ENCODE measurements around the gene LSAMP. TPM values are rescaled to one million over a fixed set of nuclear protein-coding genes. Genes with fewer than 3 reads are reported as not detected.

LSAMP gene
- polyA plus RNA-seq, 3 donors: not detected

- H3K27ac Mint-ChIP-seq: no peak overlapping the region
- H3K79me2 ChIP-seq (ENCODE audit: insufficient read depth, low read length): no peaks in the 10 kb centered on the region
- H4K20me1 ChIP-seq (ENCODE audit: insufficient read depth, low read length): no peaks in the 10 kb centered on the region
- no peak overlapping the region for H3K4me3 Mint-ChIP-seq
- no peaks in the 10 kb centered on the region for H3K36me3 ChIP-seq (replicated peaks in 1 of 2; ENCODE audit: control insufficient read depth in 1 of 2, insufficient read depth in 2 of 2, low read length in 2 of 2)
- H3K27me3 Mint-ChIP-seq (ENCODE audit: low read depth in 3 of 3): peaks cover 0 to 2% (median 2%) of the 10 kb centered on the region in 3 donors
- H3K36me3 Mint-ChIP-seq: no peaks in the 10 kb centered on the region
- no peak overlapping the region for H3K4me3 ChIP-seq (replicated peaks in 1 of 3; ENCODE audit: low read depth in 2 of 3, low read length in 3 of 3)
- intact Hi-C loops (cut with micrococcal nuclease): no loop called here
- H3K9ac ChIP-seq (ENCODE audit: insufficient read depth, low read length, poor library complexity, severe bottlenecking): no peak overlapping the region
- no peaks in the 10 kb centered on the region for H3K4me1 ChIP-seq (ENCODE audit: control insufficient read depth in 1 of 2, insufficient read depth in 2 of 2, low read length in 2 of 2)
- no peak for DNase-seq
- no peak overlapping the region for H2AFZ ChIP-seq (ENCODE audit: insufficient read depth, low read depth, low read length, poor library complexity, severe bottlenecking)
- no peak for TF ChIP-seq CTCF (IDR thresholded peaks at IDR 0.05)
- no peaks in the 10 kb centered on the region for H3K9me3 ChIP-seq (replicated peaks in 1 of 2; ENCODE audit: control insufficient read depth in 1 of 2, insufficient read depth in 1 of 2, low read length in 2 of 2)
- no peak overlapping the region for H3K4me2 ChIP-seq (replicated peaks; ENCODE audit: extremely low read depth, low read length, poor library complexity, severe bottlenecking)
- no peak overlapping the region for H3K27ac ChIP-seq (ENCODE audit: low read depth in 1 of 2, low read length in 2 of 2)
- H3K9me3 Mint-ChIP-seq: peaks cover 0 to 1% (median 0%) of the 10 kb centered on the region in 7 donors
- no peaks in the 10 kb centered on the region for H3K4me1 Mint-ChIP-seq
- no peaks in the 10 kb centered on the region for H3K27me3 ChIP-seq (ENCODE audit: control insufficient read depth in 2 of 2, insufficient read depth in 2 of 2, low read length in 2 of 2)
These were observed 523.6 kb downstream of the LSAMP start for GRCh38 chr3:115921711-115922110.

- H3K36me3 Mint-ChIP-seq: no peaks in the 10 kb centered on the region
These were observed 526.4 kb downstream of the LSAMP start for GRCh38 chr3:115918900-115919299.

More at GRCh38 chr3:115918900-115919299, 526.4 kb downstream of the LSAMP start:
- H3K27ac Mint-ChIP-seq: no peak overlapping the region
- no peak for DNase-seq
- no peaks in the 10 kb centered on the region for H3K36me3 ChIP-seq (replicated peaks in 1 of 2; ENCODE audit: control insufficient read depth in 1 of 2, insufficient read depth in 2 of 2, low read length in 2 of 2)
- no peaks in the 10 kb centered on the region for H3K9me3 ChIP-seq (replicated peaks in 1 of 2; ENCODE audit: control insufficient read depth in 1 of 2, insufficient read depth in 1 of 2, low read length in 2 of 2)
- H2AFZ ChIP-seq (ENCODE audit: insufficient read depth, low read depth, low read length, poor library complexity, severe bottlenecking): no peak overlapping the region
- no peak for TF ChIP-seq CTCF (IDR thresholded peaks at IDR 0.05)
- no peaks in the 10 kb centered on the region for H3K27me3 Mint-ChIP-seq (ENCODE audit: low read depth in 3 of 3)
- no peak overlapping the region for H3K9ac ChIP-seq (ENCODE audit: insufficient read depth, low read length, poor library complexity, severe bottlenecking)
- H3K4me1 Mint-ChIP-seq: no peaks in the 10 kb centered on the region
- no peak overlapping the region for H3K4me3 ChIP-seq (replicated peaks in 1 of 3; ENCODE audit: low read depth in 2 of 3, low read length in 3 of 3)
- H3K9me3 Mint-ChIP-seq: peaks cover 0 to 1% (median 0%) of the 10 kb centered on the region in 7 donors
- intact Hi-C loops (cut with micrococcal nuclease): no loop called here
- no peaks in the 10 kb centered on the region for H3K4me1 ChIP-seq (ENCODE audit: control insufficient read depth in 1 of 2, insufficient read depth in 2 of 2, low read length in 2 of 2)
- H3K79me2 ChIP-seq (ENCODE audit: insufficient read depth, low read length): no peaks in the 10 kb centered on the region
- no CpG with 5 or more reads among the region's 2 CpGs for WGBS (ENCODE audit: insufficient coverage)
- no peak overlapping the region for H3K4me3 Mint-ChIP-seq
- H3K27me3 ChIP-seq (ENCODE audit: control insufficient read depth in 2 of 2, insufficient read depth in 2 of 2, low read length in 2 of 2): no peaks in the 10 kb centered on the region
- H3K4me2 ChIP-seq (replicated peaks; ENCODE audit: extremely low read depth, low read length, poor library complexity, severe bottlenecking): no peak overlapping the region
- H4K20me1 ChIP-seq (ENCODE audit: insufficient read depth, low read length): no peaks in the 10 kb centered on the region
- no peak overlapping the region for H3K27ac ChIP-seq (ENCODE audit: low read depth in 1 of 2, low read length in 2 of 2)
